GM19452 (cell line): ENCODE measurements around the gene ARPP21.
"Not testable (repeated sequence)": the region's sequence is repeated elsewhere in the genome, so short reads cannot be mapped to it uniquely, and the experiment has no call there.

Source experiments
- ATAC-seq: cut with Tn5 transposase; IDR thresholded peaks from one replicate; pipeline ENCODE4 v1.9.1; 2021; ENCODE audit not compliant: unreplicated experiment

The ARPP21 gene

GRCh38 chr3:35639254-35640186 lies at the start of gene ARPP21:
Gene ARPP21 (plus strand): TSS chr3:35639525. CDS start chr3:35681752, 42,227 bp downstream.
- no peak for ATAC-seq

GRCh38 chr3:35592589-35593295 lies 46.6 kb upstream of the ARPP21 start:
- no peak for ATAC-seq

DNA sequence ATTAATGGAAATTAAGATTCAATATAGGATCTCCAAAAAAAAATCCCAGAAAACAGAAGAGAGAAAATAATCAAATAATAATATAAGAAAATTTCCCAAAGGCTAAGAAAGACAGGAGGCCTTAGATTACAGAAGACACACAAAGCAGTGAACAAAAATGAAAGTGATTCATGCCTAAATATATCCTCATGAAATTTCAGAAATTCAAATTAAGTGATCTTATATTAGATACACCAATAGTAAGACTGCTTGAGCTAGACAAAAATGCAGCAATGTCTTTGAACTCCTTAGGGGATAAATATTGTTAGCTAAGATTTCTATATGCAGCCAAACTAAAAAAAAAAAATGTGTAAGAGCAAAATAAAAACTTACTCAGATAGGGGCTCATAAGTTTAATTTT lies 44.6 kb upstream of the ARPP21 start:
- ATAC-seq = no peak

GRCh38 chr3:35596335-35596995 lies 42.9 kb upstream of the ARPP21 start:
- ATAC-seq = no peak

DNA sequence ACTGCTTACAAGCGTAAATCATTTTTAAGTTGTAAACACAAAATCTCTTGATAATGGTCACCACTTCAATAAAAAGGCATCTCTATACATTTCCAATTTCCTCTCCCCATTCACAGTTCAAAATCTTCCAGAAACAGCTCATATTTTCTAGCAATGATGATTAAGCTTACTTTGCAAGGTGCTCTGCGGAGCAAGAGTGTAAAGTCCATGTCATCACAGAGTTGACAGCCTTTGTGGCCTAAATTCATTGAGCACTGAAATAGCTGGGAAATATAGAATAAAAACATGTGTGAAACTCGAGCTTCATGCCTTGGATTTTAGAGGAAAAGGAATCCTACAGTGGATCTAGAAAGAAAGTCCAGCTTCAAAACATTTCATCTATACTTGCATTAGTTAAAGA lies 41.8 kb upstream of the ARPP21 start:
- no peak for ATAC-seq

- ATAC-seq = no peak
Measured at GRCh38 chr3:35598804-35599203, 40.5 kb upstream of the ARPP21 start.

DNA sequence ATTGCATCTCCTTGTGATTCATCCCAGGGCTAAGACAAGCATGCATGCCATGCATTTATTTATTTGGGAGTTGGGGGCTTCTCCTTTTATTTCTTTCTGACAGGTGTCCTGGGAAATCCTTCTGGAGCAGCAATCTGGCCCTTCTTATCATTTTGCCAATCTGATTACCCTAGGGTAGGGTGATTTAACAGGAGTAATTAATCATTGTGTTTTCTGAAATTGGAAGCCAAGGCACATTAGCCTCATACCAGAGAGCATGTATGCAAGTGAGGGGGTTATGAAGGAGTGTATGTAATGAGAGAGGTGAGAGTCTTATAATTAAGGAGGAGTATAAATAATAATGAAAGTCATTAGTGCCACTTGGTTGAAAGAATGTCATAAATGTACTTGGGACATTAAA lies 37.4 kb upstream of the ARPP21 start:
- ATAC-seq = no peak

DNA sequence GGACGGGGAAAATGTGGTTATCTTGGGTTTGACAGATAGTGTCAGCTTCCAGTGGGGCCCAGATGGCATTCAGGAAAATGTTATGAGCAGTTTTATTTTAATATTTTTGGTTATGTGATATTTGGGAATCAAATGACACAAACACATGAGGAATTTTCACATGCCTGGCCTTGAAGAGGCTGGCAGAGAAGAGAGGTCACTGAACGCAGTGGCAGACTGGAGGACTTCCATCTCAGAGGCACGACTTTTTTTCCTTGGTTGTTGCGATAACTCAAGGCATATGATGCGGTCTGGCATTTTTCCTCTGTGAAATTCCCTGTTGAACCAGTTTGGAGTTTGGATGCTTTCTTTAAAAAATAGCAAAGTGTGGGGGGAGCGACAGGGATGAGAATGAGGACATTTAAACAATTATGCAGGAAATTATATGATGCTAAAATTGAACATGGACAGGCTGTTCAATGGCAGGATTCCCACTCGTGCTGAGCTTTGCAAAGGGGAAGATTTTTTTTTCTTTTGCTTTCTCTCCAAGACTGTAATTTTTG lies 36.9 kb upstream of the ARPP21 start:
- no peak for ATAC-seq

- no peak for ATAC-seq
Measured at GRCh38 chr3:35616346-35616745, 23.0 kb upstream of the ARPP21 start.

- no peak for ATAC-seq
Measured at GRCh38 chr3:35617370-35617769, 22.0 kb upstream of the ARPP21 start.

DNA sequence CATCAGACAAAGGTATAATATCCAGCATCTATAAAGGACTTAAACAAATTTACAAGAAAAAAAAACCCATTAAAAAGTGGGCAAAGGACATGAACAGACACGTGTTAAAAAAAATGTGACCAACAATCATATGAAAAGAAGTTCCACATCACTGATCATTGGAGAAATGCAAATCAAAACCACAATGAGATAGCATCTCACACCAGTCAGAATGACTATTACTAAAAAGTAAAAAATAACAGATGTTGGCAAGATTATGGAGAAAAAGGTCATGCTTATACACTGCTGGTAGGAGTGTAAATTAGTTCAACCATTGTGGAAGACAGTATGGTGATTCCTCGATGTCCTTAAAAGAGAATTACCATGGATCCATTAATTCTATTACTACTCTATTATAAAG lies 19.1 kb upstream of the ARPP21 start:
- not testable (repeated sequence) for ATAC-seq

DNA sequence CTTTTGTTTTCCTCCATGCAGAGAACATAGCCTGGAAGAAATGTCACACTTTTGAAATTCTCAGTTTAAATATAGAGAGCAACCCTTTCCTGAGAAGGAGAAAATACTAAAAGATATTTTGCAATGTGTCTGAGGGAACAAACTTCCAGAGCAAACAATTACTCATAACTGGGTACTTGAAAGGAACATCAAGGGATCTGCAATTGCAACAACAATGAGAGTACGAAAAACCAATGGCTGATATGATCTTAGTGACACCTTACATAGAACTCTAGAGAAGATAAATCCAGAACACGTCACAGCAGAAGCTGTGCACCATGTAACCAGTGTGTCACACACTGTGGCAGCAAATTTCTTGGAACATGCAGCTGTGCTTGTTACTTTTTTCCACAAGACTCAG lies 14.6 kb upstream of the ARPP21 start:
- ATAC-seq = no peak

DNA sequence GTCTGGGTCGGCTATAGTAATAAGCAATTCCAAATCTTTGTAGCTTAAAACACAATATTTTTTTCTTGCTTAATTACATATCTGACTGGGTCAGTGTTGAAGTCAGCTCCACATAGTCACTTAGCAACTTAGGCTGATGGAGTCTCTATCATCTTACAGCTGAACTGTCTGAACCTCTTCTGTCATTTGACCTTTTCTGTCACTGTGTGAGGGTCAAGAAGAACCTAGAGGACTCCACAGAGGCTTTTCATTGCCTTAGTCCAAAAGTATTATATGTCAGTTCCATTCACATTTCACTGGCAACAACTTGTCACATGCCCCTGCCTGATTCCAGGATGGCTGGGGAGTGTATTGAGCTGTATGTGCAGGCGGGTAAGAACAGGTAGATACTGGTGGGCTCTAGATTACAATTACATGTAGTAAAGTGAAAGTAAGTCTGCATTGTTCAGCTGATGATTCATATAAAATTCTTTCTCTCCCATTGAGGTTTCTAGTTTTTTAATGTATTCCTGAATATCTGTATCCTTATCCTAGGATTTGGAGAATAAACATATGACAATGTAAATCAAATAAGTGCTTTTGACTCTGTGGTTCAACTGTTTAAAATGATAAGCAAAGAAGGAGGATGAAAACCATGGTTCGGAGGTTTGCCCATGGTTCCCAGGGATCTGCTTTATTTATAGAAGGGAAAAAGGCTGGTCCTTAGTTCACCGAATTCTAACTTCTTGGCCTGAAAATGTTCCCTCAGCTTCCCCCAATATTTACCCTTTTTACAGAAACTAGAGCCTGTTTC lies 5.8 kb upstream of the ARPP21 start:
- ATAC-seq = no peak

DNA sequence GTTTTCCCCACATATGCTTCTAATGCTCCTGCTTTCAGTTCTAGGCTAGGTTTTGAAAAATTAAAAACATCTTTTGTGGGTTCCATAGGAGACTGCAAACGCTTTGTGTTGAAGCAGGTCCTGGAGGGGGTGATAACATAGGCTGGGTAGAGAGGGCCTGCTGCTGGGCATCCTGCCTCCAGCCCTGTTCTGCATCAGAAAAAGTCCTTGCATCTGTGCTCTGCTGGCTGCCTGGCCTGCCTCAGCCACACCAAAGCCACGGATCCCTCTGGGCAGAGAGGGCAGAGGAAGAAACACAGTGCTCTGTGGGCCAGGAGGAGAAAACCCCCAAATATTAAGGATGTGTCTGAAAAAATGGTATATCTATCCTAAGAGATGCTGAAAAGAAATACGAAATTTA lies 3.9 kb upstream of the ARPP21 start:
- no peak for ATAC-seq

- ATAC-seq = no peak
Measured at GRCh38 chr3:35635926-35636683, 3.2 kb upstream of the ARPP21 start.

- no peak for ATAC-seq
Measured at GRCh38 chr3:35638251-35638979, 910 bp upstream of the ARPP21 start.

DNA sequence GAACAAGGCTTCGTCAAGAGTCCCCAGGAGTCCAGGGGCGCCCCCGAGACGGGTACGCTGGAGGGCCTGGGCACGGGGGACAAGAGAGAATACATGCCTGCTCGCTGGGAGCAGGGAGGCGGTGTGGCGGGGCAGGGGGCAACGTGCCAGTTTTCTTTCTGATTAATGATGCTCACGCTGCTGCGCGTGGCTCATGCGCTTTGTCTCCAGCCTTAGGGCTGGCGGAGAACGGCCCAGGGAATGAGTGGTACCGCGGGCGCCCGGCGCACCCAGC lies 408 bp upstream of the ARPP21 start:
- no peak for ATAC-seq

DNA sequence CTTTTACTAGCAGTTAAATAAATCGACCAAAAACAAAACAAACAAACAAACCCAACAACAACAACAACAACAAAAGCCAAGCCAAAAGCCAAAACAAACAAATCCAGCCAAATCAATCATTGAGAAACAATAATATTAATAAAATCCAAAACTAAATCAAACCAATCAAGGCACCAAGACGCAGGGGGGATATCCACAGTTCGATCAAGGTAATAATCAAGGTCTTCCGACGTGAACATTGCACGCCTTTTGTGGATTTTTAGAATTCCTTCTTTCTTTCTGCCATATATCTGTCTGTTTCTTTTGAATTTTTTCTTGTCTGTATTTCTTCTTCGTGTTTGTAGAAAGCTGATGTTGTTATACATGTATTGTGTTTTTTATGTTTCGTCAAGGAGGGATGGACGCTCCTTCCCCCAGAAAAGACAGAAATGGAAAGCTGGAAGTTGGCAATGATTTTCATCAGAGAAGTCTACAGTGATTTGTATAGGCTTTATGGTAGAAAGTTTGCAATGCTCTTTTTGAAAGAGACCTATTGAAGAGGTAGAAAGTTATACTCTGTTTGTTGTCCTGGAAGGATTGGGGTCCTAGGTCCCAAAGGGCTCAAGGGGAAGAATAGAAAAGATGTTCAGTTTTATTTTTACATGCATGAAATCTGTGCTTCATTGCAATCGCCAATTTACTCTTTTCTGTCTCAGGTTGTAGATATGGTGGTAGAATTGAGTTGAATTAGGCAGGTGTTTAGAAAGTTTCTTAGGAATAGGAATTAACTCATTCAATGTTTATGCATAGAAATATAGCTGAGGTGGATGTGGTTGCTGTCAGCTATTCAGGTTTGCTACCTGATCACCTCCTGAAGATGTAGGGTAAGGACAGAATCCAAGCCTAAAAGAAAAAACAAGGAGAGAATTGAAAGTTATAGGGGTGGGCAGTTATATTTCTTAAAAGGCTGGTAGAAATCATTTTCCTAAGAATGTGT lies 1.2 kb downstream of the ARPP21 start:
- ATAC-seq = no peak
